Measurements from ENCODE around the gene RASSF1. TPM values are rescaled to one million over a fixed set of nuclear protein-coding genes. Genes with fewer than 3 reads are reported as not detected.
A peak's percentile ranks its signal among the peaks of the same experiment; 100 is the strongest.

The RASSF1 gene
- total and polyA plus RNA-seq, 10 of the 15 experiments (the other 5 are each of a cell fraction or from before 2014, with no cell fraction given) = 4.4 to 59.6 (median 37.2) TPM

DNA sequence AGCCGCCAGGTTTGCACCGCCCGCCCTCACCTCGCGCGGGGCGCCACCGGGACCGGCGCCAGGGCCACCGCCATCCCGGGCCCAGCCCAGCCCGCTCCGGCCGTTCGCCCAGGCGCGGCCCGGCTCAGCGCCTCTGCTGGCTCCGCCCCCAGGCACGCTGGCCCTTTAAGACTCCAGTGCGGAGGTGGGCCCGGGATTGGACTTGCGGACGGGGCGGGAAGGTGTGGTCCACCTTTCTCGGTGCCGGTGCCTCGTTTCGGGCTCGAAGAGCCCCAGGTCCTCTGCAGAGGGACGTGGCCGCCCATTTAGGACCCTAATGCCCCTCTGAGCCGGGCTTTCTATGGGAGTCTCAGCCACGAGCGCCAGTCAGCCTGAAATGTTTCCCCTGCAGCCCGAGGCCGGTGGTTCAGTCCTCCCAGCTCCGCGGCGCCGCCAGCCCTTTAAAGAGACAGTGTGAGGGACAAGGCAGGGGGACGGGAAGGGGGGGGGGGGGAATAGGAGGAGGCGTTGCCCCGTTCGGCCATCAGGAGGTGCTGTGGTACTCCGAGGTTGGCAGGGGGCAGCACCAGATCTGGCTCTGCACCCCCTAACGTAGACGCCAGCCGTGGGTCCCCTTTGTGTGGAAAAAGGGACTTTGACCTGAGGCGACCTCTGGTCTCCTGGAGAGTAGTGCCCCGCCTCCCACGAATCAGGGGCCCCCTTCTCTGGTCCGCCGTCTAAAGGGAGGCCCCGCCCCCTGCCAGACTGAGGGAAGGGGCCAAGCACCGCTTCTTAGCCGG is 19.1 kb downstream of the RASSF1 start (continued):
- no peak for TF ChIP-seq MTA3 (IDR thresholded peaks at IDR 0.05; ENCODE audit: borderline replicate concordance, low read length)
- peak; percentile 51 for TF ChIP-seq CREM (IDR thresholded peaks at IDR 0.05; ENCODE audit: low read depth)
- no peak for TF ChIP-seq CHD4 (IDR thresholded peaks at IDR 0.05)
- peak; percentile 39; the same call in 1 of the 2 replicates for TF ChIP-seq IRF4 (IDR thresholded peaks at IDR 0.05; ENCODE audit: low read depth, low read length)
- no peak for TF ChIP-seq FOS (IDR thresholded peaks at IDR 0.05; ENCODE audit: borderline replicate concordance, extremely low read depth, insufficient read length)
- TF ChIP-seq CBX3 (IDR thresholded peaks at IDR 0.05; ENCODE audit: borderline replicate concordance, low read depth) = no peak
- 0 out of 2 replicates have a peak, but pooled peaks have one; percentile 8 for TF ChIP-seq GATAD2B (conservative IDR thresholded peaks at IDR 0.05; ENCODE audit: low read depth)
- TF ChIP-seq EZH2 (IDR thresholded peaks at IDR 0.05; ENCODE audit: borderline replicate concordance, control insufficient read depth, low read depth, low read length) = no peak
- TF ChIP-seq ZNF384 (IDR thresholded peaks at IDR 0.05; ENCODE audit: borderline replicate concordance, low read depth, low read length) = no peak
- TF ChIP-seq TCF7 (IDR thresholded peaks at IDR 0.05; ENCODE audit: borderline replicate concordance) = no peak
- TF ChIP-seq NFXL1 (IDR thresholded peaks at IDR 0.05; ENCODE audit: borderline replicate concordance) = peak; percentile 78; the same call in 1 of the 2 replicates
- TF ChIP-seq RAD51 (IDR thresholded peaks at IDR 0.05) = no peak
- no peak for TF ChIP-seq SRF (IDR thresholded peaks at IDR 0.05; ENCODE audit: low read depth in 2 of 2, low read length in 2 of 2)
- TF ChIP-seq STAT1 (conservative IDR thresholded peaks at IDR 0.05) = peak; percentile 98
- TF ChIP-seq, protein P1, sequence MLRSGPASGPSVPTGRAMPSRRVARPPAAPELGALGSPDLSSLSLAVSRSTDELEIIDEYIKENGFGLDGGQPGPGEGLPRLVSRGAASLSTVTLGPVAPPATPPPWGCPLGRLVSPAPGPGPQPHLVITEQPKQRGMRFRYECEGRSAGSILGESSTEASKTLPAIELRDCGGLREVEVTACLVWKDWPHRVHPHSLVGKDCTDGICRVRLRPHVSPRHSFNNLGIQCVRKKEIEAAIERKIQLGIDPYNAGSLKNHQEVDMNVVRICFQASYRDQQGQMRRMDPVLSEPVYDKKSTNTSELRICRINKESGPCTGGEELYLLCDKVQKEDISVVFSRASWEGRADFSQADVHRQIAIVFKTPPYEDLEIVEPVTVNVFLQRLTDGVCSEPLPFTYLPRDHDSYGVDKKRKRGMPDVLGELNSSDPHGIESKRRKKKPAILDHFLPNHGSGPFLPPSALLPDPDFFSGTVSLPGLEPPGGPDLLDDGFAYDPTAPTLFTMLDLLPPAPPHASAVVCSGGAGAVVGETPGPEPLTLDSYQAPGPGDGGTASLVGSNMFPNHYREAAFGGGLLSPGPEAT (IDR thresholded peaks at IDR 0.05; ENCODE audit: low read depth) = peak; percentile 100
- TF ChIP-seq RBBP5 (conservative IDR thresholded peaks at IDR 0.05) = no peak
- TF ChIP-seq PAX5 (IDR thresholded peaks at IDR 0.05; ENCODE audit: borderline replicate concordance, low read depth, low read length) = no peak
- TF ChIP-seq CBX5 (IDR thresholded peaks at IDR 0.05; ENCODE audit: low read depth) = no peak
- no peak for TF ChIP-seq BRCA1 (IDR thresholded peaks at IDR 0.05; ENCODE audit: low read depth, low read length)
- TF ChIP-seq MYB (IDR thresholded peaks at IDR 0.05; ENCODE audit: borderline replicate concordance, low read depth, low read length) = no peak
- TF ChIP-seq CEBPB (IDR thresholded peaks at IDR 0.05; ENCODE audit: borderline replicate concordance in 1 of 2, low read depth in 2 of 2, low read length in 2 of 2) = no peak
- TF ChIP-seq HDGF (IDR thresholded peaks at IDR 0.05) = no peak
- no peak for TF ChIP-seq SUPT20H (IDR thresholded peaks at IDR 0.05; ENCODE audit: borderline replicate concordance, control insufficient read depth, low read depth, low read length)
- TF ChIP-seq MTA2 (IDR thresholded peaks at IDR 0.05; ENCODE audit: low read depth) = no peak
- peak; percentile 99 for TF ChIP-seq JUND (IDR thresholded peaks at IDR 0.05; ENCODE audit: low read depth, low read length)
- TF ChIP-seq ZNF622 (IDR thresholded peaks at IDR 0.05) = no peak
- TF ChIP-seq, protein P2, sequence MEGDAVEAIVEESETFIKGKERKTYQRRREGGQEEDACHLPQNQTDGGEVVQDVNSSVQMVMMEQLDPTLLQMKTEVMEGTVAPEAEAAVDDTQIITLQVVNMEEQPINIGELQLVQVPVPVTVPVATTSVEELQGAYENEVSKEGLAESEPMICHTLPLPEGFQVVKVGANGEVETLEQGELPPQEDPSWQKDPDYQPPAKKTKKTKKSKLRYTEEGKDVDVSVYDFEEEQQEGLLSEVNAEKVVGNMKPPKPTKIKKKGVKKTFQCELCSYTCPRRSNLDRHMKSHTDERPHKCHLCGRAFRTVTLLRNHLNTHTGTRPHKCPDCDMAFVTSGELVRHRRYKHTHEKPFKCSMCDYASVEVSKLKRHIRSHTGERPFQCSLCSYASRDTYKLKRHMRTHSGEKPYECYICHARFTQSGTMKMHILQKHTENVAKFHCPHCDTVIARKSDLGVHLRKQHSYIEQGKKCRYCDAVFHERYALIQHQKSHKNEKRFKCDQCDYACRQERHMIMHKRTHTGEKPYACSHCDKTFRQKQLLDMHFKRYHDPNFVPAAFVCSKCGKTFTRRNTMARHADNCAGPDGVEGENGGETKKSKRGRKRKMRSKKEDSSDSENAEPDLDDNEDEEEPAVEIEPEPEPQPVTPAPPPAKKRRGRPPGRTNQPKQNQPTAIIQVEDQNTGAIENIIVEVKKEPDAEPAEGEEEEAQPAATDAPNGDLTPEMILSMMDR (IDR thresholded peaks at IDR 0.05 in 2 of 3, conservative IDR thresholded peaks at IDR 0.05 in 1 of 3; ENCODE audit: control insufficient read depth in 2 of 3, extremely low read depth in 1 of 3, insufficient read depth in 1 of 3, low read depth in 3 of 3, low read length in 3 of 3) = peak; percentile 32 to 68 (median 35); a peak in 5 of 6 replicates
- TF ChIP-seq HCFC1 (IDR thresholded peaks at IDR 0.05; ENCODE audit: low read length) = peak; percentile 36; the same call in 1 of the 2 replicates
- TF ChIP-seq NBN (IDR thresholded peaks at IDR 0.05) = peak; percentile 95
- TF ChIP-seq STAT3 (IDR thresholded peaks at IDR 0.05; ENCODE audit: low read depth, low read length) = no peak
- TF ChIP-seq POLR2AphosphoS5 (IDR thresholded peaks at IDR 0.05; ENCODE audit: low read length) = 0 out of 2 replicates have a peak, but pooled peaks have one; percentile 38

All from GM12878 (cell line).